ENCODE measurements around the gene CLHC1. TPM values are rescaled to one million over a fixed set of nuclear protein-coding genes. Genes with fewer than 3 reads are reported as not detected.

CLHC1 gene
- total RNA-seq, 1 experiment from 2014 or later = 11.1 TPM

DNA sequence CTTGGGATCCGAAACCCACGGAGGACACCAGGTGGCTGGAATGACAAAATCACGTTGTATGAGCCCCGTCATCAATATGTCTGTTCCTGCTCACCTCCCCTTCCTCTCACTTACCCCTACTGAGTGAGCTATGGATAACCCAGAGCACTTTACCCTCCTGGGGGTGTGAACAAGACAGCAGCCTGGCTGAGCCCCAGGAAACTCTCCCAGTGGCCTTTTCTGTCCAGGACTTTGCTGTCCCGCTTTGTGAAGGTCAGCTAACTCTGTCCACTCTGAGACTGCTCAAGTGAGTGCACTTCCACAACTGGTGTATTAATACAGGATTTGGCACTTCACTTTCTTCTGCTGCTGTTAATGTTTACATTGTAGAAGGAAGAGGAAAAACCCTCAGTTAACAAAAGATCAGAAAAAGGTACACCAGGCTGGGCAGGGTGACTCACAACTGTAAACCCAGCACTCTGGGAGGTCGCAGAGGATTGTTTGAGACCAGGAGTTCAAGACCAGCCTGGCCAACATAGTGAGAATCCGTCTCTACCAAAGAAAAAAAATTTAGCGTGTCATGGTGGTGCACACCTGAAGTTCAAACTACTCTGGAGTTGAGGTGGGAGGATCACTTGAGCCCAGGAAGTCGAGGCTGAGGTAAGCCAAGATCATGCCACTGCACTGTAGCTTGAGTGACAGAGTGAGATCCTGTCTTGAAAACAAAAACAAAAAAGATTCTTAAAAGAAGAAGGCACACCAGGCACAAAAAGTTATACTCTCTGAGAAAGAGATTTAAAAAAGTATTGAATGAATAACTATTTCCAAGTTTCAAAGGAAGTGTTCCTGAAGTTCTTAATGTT is 90.3 kb downstream of the CLHC1 start (continued):
- TF ChIP-seq, protein P1, sequence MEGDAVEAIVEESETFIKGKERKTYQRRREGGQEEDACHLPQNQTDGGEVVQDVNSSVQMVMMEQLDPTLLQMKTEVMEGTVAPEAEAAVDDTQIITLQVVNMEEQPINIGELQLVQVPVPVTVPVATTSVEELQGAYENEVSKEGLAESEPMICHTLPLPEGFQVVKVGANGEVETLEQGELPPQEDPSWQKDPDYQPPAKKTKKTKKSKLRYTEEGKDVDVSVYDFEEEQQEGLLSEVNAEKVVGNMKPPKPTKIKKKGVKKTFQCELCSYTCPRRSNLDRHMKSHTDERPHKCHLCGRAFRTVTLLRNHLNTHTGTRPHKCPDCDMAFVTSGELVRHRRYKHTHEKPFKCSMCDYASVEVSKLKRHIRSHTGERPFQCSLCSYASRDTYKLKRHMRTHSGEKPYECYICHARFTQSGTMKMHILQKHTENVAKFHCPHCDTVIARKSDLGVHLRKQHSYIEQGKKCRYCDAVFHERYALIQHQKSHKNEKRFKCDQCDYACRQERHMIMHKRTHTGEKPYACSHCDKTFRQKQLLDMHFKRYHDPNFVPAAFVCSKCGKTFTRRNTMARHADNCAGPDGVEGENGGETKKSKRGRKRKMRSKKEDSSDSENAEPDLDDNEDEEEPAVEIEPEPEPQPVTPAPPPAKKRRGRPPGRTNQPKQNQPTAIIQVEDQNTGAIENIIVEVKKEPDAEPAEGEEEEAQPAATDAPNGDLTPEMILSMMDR (IDR thresholded peaks at IDR 0.05 in 2 of 3, conservative IDR thresholded peaks at IDR 0.05 in 1 of 3; ENCODE audit: borderline replicate concordance in 1 of 3, insufficient read depth in 1 of 3, low read depth in 2 of 3, low read length in 2 of 3) = no peak

DNA sequence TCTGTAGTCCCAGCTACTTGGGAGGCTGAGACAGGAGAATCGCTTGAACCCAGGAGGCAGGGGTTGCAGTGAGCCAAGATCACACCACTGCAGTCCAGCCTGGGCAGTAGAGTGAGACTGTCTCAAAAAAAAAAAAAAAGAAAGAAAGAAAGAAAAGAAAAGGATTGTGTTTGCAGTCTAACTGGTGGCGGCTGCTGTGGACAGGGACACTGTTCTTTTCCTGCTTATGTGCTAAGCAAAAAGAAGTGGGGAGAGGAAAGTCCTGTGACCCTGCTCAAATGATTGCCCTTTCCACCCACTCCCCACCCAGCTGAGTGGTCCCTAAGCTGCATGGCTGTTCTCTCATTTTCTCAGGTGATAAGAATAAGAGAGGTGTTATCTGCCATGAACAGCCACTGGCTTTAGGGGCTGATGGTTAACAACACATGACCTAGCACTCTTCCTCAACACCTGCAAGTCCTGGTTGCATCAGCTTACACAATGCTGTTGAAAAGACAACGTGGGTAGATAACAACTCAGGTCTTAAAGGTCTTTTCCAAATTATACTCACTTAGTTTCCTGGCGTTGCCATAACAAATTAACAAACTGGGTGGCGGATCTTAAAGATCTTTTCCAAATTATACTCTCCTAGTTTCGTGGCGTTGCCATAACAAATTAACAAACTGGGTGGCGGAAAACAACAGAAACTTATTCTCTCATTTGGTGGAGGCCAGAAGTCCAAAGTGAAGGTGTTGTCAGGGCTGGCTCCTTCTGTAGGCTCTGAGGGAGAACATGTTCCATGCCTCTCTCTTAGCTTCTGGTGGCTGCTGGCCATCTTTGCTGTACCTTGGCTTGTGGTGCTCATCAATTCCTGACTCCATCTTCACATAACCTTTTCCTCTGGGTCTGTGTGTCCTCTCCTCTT is 91.5 kb downstream of the CLHC1 start:
- intact Hi-C loops (cut with micrococcal nuclease) = no loop called here
- H3K4me2 ChIP-seq (ENCODE audit: low read length) = no peak overlapping the region
- H3K4me1 ChIP-seq (ENCODE audit: control insufficient read depth in 1 of 2, insufficient read depth in 2 of 2, low read length in 2 of 2) = no peaks in the 10 kb centered on the region
- no peaks in the 10 kb centered on the region for H4K20me1 ChIP-seq (ENCODE audit: insufficient read depth)
- no peaks in the 10 kb centered on the region for H3K36me3 ChIP-seq (ENCODE audit: control insufficient read depth in 1 of 2, insufficient read depth in 2 of 2, low read length in 2 of 2)
- RAD21 ChIA-PET (ENCODE audit: low non-redundant PET in 1 of 2, low total read pairs in 2 of 2, uncharacterized antibody in 2 of 2, unreplicated experiment in 2 of 2) = no interaction called here
- H3K27ac ChIP-seq (ENCODE audit: low read depth, low read length) = no peak overlapping the region
- no peak overlapping the region for H3K4me3 ChIP-seq (replicated peaks in 1 of 2; ENCODE audit: low read depth in 1 of 2, low read length in 2 of 2)
- POLR2A ChIA-PET = no interaction called here
- no peaks in the 10 kb centered on the region for H3K9me3 ChIP-seq (ENCODE audit: control insufficient read depth in 1 of 2, insufficient read depth in 1 of 2, low read depth in 1 of 2, low read length in 2 of 2)
- H3K9ac ChIP-seq (ENCODE audit: low read length) = no peak overlapping the region
- no peaks in the 10 kb centered on the region for H3K79me2 ChIP-seq (ENCODE audit: insufficient read depth, low read length)
- ATAC-seq = no peak
- no peak for DNase-seq (ENCODE audit: low read depth, low spot score)
- H2AFZ ChIP-seq (ENCODE audit: low read depth, low read length, poor library complexity, severe bottlenecking) = no peak overlapping the region
- BruUV-seq (replicated peaks) = no TSS peak
- no peaks in the 10 kb centered on the region for H3K27me3 ChIP-seq (ENCODE audit: insufficient read depth, low read length)
- CTCF ChIA-PET = no interaction called here
- H3K9me2 ChIP-seq (ENCODE audit: insufficient read depth) = no peaks in the 10 kb centered on the region
- TF ChIP-seq YY1 (IDR thresholded peaks at IDR 0.05; ENCODE audit: extremely low read depth, insufficient replicate concordance, low read depth, low read length) (no peak), ZFX (IDR thresholded peaks at IDR 0.05) (no peak), POLR2AphosphoS5 (IDR thresholded peaks at IDR 0.05; ENCODE audit: low read depth, low read length) (no peak), CEBPB (IDR thresholded peaks at IDR 0.05; ENCODE audit: low read depth) (no peak), RAD21 (IDR thresholded peaks at IDR 0.05; ENCODE audit: low read depth) (no peak), CBX3 (IDR thresholded peaks at IDR 0.05; ENCODE audit: low read depth) (no peak), JUND (IDR thresholded peaks at IDR 0.05) (no peak), ELF1 (IDR thresholded peaks at IDR 0.05; ENCODE audit: borderline replicate concordance, low read depth) (no peak), SRF (IDR thresholded peaks at IDR 0.05; ENCODE audit: low read depth) (no peak)
- TF ChIP-seq, protein P2, sequence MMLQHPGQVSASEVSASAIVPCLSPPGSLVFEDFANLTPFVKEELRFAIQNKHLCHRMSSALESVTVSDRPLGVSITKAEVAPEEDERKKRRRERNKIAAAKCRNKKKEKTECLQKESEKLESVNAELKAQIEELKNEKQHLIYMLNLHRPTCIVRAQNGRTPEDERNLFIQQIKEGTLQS (IDR thresholded peaks at IDR 0.05) = no peak
- TF ChIP-seq, protein P3, sequence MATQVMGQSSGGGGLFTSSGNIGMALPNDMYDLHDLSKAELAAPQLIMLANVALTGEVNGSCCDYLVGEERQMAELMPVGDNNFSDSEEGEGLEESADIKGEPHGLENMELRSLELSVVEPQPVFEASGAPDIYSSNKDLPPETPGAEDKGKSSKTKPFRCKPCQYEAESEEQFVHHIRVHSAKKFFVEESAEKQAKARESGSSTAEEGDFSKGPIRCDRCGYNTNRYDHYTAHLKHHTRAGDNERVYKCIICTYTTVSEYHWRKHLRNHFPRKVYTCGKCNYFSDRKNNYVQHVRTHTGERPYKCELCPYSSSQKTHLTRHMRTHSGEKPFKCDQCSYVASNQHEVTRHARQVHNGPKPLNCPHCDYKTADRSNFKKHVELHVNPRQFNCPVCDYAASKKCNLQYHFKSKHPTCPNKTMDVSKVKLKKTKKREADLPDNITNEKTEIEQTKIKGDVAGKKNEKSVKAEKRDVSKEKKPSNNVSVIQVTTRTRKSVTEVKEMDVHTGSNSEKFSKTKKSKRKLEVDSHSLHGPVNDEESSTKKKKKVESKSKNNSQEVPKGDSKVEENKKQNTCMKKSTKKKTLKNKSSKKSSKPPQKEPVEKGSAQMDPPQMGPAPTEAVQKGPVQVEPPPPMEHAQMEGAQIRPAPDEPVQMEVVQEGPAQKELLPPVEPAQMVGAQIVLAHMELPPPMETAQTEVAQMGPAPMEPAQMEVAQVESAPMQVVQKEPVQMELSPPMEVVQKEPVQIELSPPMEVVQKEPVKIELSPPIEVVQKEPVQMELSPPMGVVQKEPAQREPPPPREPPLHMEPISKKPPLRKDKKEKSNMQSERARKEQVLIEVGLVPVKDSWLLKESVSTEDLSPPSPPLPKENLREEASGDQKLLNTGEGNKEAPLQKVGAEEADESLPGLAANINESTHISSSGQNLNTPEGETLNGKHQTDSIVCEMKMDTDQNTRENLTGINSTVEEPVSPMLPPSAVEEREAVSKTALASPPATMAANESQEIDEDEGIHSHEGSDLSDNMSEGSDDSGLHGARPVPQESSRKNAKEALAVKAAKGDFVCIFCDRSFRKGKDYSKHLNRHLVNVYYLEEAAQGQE (IDR thresholded peaks at IDR 0.05; ENCODE audit: low read depth) = no peak
- TF ChIP-seq, protein P1 (IDR thresholded peaks at IDR 0.05 in 2 of 3, conservative IDR thresholded peaks at IDR 0.05 in 1 of 3; ENCODE audit: borderline replicate concordance in 1 of 3, insufficient read depth in 1 of 3, low read depth in 2 of 3, low read length in 2 of 3) = no peak

Data from HCT116 (cell line).